H1 (cell line): ENCODE data around the gene ARHGEF11. TPM values are rescaled to one million over a fixed set of nuclear protein-coding genes. Genes with fewer than 3 reads are reported as not detected.

Source experiments
- CTCF ChIA-PET: fragments of 300-600 bp; sonication (Branson Sonifier 250); formaldehyde crosslinking; loops from one replicate; lab custom pipeline; 2021; ENCODE audit not compliant: partially characterized antibody; lab: Charles Lee
- POLR2A ChIA-PET: fragments of 300-600 bp; sonication (Branson Sonifier 250); formaldehyde crosslinking; loops from one replicate; lab custom pipeline; 2021; ENCODE audit warnings: inconsistent platforms; ENCODE audit not compliant: partially characterized antibody; lab: Charles Lee
- DNase-seq, 2 experiments: peaks; one replicate each; pipeline versions ENCODE4 v3.0.0 to v3.0.0-alpha.2; 2010 to 2022; ENCODE audit warnings: low spot score in 2 of 2, low read depth in 1 of 2, mixed read lengths in 1 of 2
- FAIRE-seq: peaks from 2 replicates; lab custom pipeline; 2011; peaks lifted over from hg19 to GRCh38; lab: Jason Lieb, UNC
- H2AFZ ChIP-seq: 2 replicates; pipeline ENCODE4 v1.8.1; 2012; ENCODE audit warnings: low read length, inconsistent platforms
- H2AK5ac ChIP-seq: 2 replicates; pipeline ENCODE4 v1.6.1; 2013; ENCODE audit warnings: low read depth, low read length
- H2BK120ac ChIP-seq: replicated peaks from 2 replicates; pipeline ENCODE3; 2013; ENCODE audit warnings: low read depth, low read length, inconsistent platforms
- H2BK12ac ChIP-seq: 2 replicates; pipeline ENCODE4 v1.6.1; 2013; ENCODE audit warnings: low read depth, low read length
- H2BK15ac ChIP-seq: 2 replicates; pipeline ENCODE4 v1.6.1; 2013; ENCODE audit warnings: low read length
- H2BK20ac ChIP-seq: 2 replicates; pipeline ENCODE4 v1.6.1; 2013; ENCODE audit warnings: low read length
- H2BK5ac ChIP-seq: 2 replicates; pipeline ENCODE4 v1.6.1; 2013; ENCODE audit warnings: low read depth, low read length
- H3K14ac ChIP-seq: 2 replicates; pipeline ENCODE4 v1.6.1; 2013; ENCODE audit warnings: inconsistent platforms; ENCODE audit not compliant: insufficient read length
- H3K18ac ChIP-seq: 2 replicates; pipeline ENCODE4 v1.6.1; 2013; ENCODE audit warnings: low read length; ENCODE audit errors: extremely low read depth
- H3K23ac ChIP-seq: 2 replicates; pipeline ENCODE4 v1.6.1; 2013; ENCODE audit warnings: inconsistent platforms; ENCODE audit not compliant: insufficient read length
- H3K23me2 ChIP-seq: 2 replicates; pipeline ENCODE4 v1.6.1; 2013; ENCODE audit warnings: low read depth, low read length
- H3K27ac ChIP-seq: 2 replicates; pipeline ENCODE4 v1.6.1; 2011; ENCODE audit warnings: low read depth, low read length, inconsistent platforms
- H3K27me3 ChIP-seq, 4 experiments: replicated peaks in 1 of 4; 1 replicate in 1 of 4; 2 replicates in 3 of 4; pipeline versions ENCODE4 v1.6.1 to v1.8.1; 2011 to 2013; ENCODE audit warnings: low read length in 3 of 4, mild to moderate bottlenecking in 3 of 4, inconsistent platforms in 2 of 4, mixed read lengths in 2 of 4, moderate library complexity in 1 of 4; ENCODE audit not compliant: control insufficient read depth in 3 of 4, insufficient read depth in 3 of 4; ENCODE audit errors: extremely low read depth in 1 of 4
- H3K36me3 ChIP-seq, 4 experiments: 2 replicates each; pipeline versions ENCODE4 v1.6.1 to v1.8.1; 2011 to 2013; ENCODE audit warnings: mild to moderate bottlenecking in 4 of 4, low read length in 3 of 4, moderate library complexity in 2 of 4, control low read depth in 1 of 4, inconsistent platforms in 1 of 4; ENCODE audit not compliant: insufficient read depth in 4 of 4, control insufficient read depth in 2 of 4
- H3K4ac ChIP-seq: replicated peaks from 2 replicates; pipeline ENCODE3; 2013; ENCODE audit warnings: low read length, low read depth, mixed read lengths, inconsistent platforms; ENCODE audit not compliant: insufficient read length
- H3K4me1 ChIP-seq, 4 experiments: replicated peaks in 1 of 4; 1 replicate in 1 of 4; 2 replicates in 3 of 4; pipeline versions ENCODE4 v1.6.1 to v1.8.1; 2011 to 2013; ENCODE audit warnings: low read length in 3 of 4, inconsistent platforms in 2 of 4, mixed read lengths in 1 of 4; ENCODE audit not compliant: insufficient read depth in 4 of 4, control insufficient read depth in 3 of 4
- H3K4me2 ChIP-seq, 2 experiments: 2 replicates each; pipeline versions ENCODE4 v1.6.1 to v1.8.1; 2011 to 2013; ENCODE audit warnings: low read depth in 2 of 2, low read length in 2 of 2, control low read depth in 1 of 2, inconsistent platforms in 1 of 2, mild to moderate bottlenecking in 1 of 2; ENCODE audit not compliant: insufficient read depth in 1 of 2
- H3K4me3 ChIP-seq, 4 experiments: fragments of 200-600, 300-600 bp in 1 of 4; sonication (generic), shearing (Covaris generic), sonication (Bioruptor Twin) in 1 of 4; 2 replicates each; pipeline versions ENCODE4 v1.5.1 to v1.8.1; 2011 to 2016; ENCODE audit warnings: low read length in 4 of 4, low read depth in 3 of 4, control low read depth in 2 of 4, inconsistent platforms in 2 of 4, mild to moderate bottlenecking in 2 of 4, mixed read lengths in 1 of 4, moderate library complexity in 1 of 4; ENCODE audit not compliant: insufficient read depth in 2 of 4; ENCODE audit errors: extremely low read depth in 1 of 4
- H3K56ac ChIP-seq: replicated peaks from 2 replicates; pipeline ENCODE3; 2013; ENCODE audit warnings: low read depth, mild to moderate bottlenecking, mixed read lengths, low read length, inconsistent platforms; ENCODE audit not compliant: insufficient read length
- H3K79me1 ChIP-seq: 2 replicates; pipeline ENCODE4 v1.6.1; 2013; ENCODE audit warnings: low read depth, low read length, control low read depth
- H3K79me2 ChIP-seq, 2 experiments: 2 replicates each; pipeline versions ENCODE4 v1.6.1 to v1.8.1; 2012 to 2013; ENCODE audit warnings: low read length in 2 of 2, mild to moderate bottlenecking in 2 of 2, inconsistent platforms in 1 of 2; ENCODE audit not compliant: insufficient read depth in 2 of 2, control insufficient read depth in 1 of 2
- H3K9ac ChIP-seq, 4 experiments: replicated peaks in 1 of 4; 1 replicate in 1 of 4; 2 replicates in 3 of 4; pipeline versions ENCODE4 v1.6.1 to v1.8.1; 2011 to 2013; ENCODE audit warnings: low read depth in 3 of 4, low read length in 3 of 4, control low read depth in 2 of 4, mild to moderate bottlenecking in 2 of 4, moderate library complexity in 2 of 4, inconsistent platforms in 1 of 4; ENCODE audit errors: extremely low read depth in 1 of 4
- H3K9me3 ChIP-seq, 2 experiments: 2 replicates each; pipeline versions ENCODE4 v1.6.1 to v1.8.1; 2012 to 2013; ENCODE audit warnings: mild to moderate bottlenecking in 2 of 2, moderate library complexity in 2 of 2, control low read depth in 1 of 2, inconsistent platforms in 1 of 2, low read depth in 1 of 2, low read length in 1 of 2, mixed read lengths in 1 of 2; ENCODE audit not compliant: insufficient read depth in 2 of 2
- H4K20me1 ChIP-seq, 2 experiments: replicated peaks in 1 of 2; 2 replicates each; pipeline versions ENCODE3 to v1.8.1; 2011 to 2013; ENCODE audit warnings: inconsistent platforms in 2 of 2, low read length in 2 of 2, mild to moderate bottlenecking in 1 of 2; ENCODE audit not compliant: insufficient read depth in 2 of 2, control insufficient read depth in 1 of 2
- H4K5ac ChIP-seq: 2 replicates; pipeline ENCODE4 v1.6.1; 2013; ENCODE audit warnings: low read length, low read depth, mixed read lengths, inconsistent platforms; ENCODE audit not compliant: insufficient read length
- H4K8ac ChIP-seq: 2 replicates; pipeline ENCODE4 v1.8.0; 2013; ENCODE audit warnings: mild to moderate bottlenecking, moderate library complexity, low read length, inconsistent platforms; ENCODE audit not compliant: insufficient read depth; ENCODE audit errors: extremely low read depth
- H4K91ac ChIP-seq: replicated peaks from 2 replicates; pipeline ENCODE3; 2013; ENCODE audit warnings: low read length, mixed read lengths, inconsistent platforms; ENCODE audit not compliant: insufficient read length
- ATF3 ChIP-seq: IDR thresholded peaks from 2 replicates; pipeline ENCODE4 v1.6.1; 2011; ENCODE audit warnings: low read depth, mild to moderate bottlenecking, low read length; ENCODE audit not compliant: insufficient read depth
- GABPA ChIP-seq: IDR thresholded peaks from 2 replicates; pipeline ENCODE4 v1.6.1; 2011; ENCODE audit warnings: mild to moderate bottlenecking, low read length, moderate library complexity, borderline replicate concordance; ENCODE audit not compliant: insufficient read depth
- KDM1A ChIP-seq: fragments of 200-600, 300-600 bp; sonication (generic); IDR thresholded peaks from 2 replicates; pipeline ENCODE4 v1.7.1; 2016; ENCODE audit warnings: mild to moderate bottlenecking, low read length, borderline replicate concordance
- POLR2A ChIP-seq, 2 experiments: IDR thresholded peaks; 1 replicate in 1 of 2; 2 replicates in 1 of 2; pipeline ENCODE4 v1.6.1; 2011; ENCODE audit warnings: low read depth in 2 of 2, low read length in 2 of 2, mild to moderate bottlenecking in 2 of 2; ENCODE audit errors: control extremely low read depth in 1 of 2
- RBBP5 ChIP-seq: IDR thresholded peaks from 2 replicates; pipeline ENCODE4 v1.7.1; 2012; ENCODE audit warnings: low read depth, mild to moderate bottlenecking, inconsistent platforms, low read length, moderate library complexity, borderline replicate concordance
- RFX5 ChIP-seq: IDR thresholded peaks from 2 replicates; pipeline ENCODE4 v1.6.1; 2011; ENCODE audit warnings: low read depth, low read length, improper control_type of control experiment, borderline replicate concordance
- TAF7 ChIP-seq: optimal IDR thresholded peaks from 2 replicates; pipeline ENCODE3; 2011; ENCODE audit warnings: low read depth, mild to moderate bottlenecking, inconsistent platforms, low read length, moderate library complexity, borderline replicate concordance
- WGBS, 2 experiments: shearing (Covaris generic) in 1 of 2; methylation state at CpG; one replicate each; pipeline versions ENCODE4 v1.1.6 to v1.1.7; 2013 to 2015; ENCODE audit warnings: low lambda C conversion rate in 2 of 2, mixed read lengths in 2 of 2, inconsistent platforms in 1 of 2, low coverage in 1 of 2, missing lambda C conversion rate in 1 of 2; ENCODE audit not compliant: insufficient replicate concordance in 2 of 2, insufficient coverage in 1 of 2, insufficient read length in 1 of 2; ENCODE audit errors: extremely low coverage in 1 of 2, missing lambda C conversion rate in 1 of 2; 5-methylcytosine and 5-hydroxymethylcytosine counted together
- polyA plus RNA-seq, 7 experiments: library from polyadenylated mRNA; depleted of rRNA in 3 of 7; stranded (reverse) in 5 of 7; unstranded in 2 of 7; fragments of >200 nt in 5 of 7; fragments of 200-250 nt in 2 of 7; gene quantifications; 1 replicate in 5 of 7; 2 replicates in 1 of 7; 4 replicates in 1 of 7; pipeline versions ENCODE4 v1.2.1 to v1.2.3, GENCODE V29; 2011 to 2013; ENCODE audit warnings: missing spikeins in 2 of 7, mixed read lengths in 2 of 7
- total RNA-seq: library from RNA; stranded (reverse); fragmentation: NEBNext Ultra II Directional; extraction: Animal tissue kit (Norgen Biotek cat#: 25700); gene quantifications from 2 replicates; pipeline ENCODE4 v1.2.1, GENCODE V29; 2021

ARHGEF11 gene
- total and polyA plus RNA-seq, 2 of the 8 experiments (the other 6 are each of a cell fraction or from before 2014, with no cell fraction given), result 19.9 to 33.1 TPM

- no peaks in the 10 kb centered on the region for H3K79me1 ChIP-seq
- no peaks in the 10 kb centered on the region for H3K79me2 ChIP-seq
- WGBS, 2 experiments, result 86% methylated on average over 5 of the region's 5 CpGs; no CpG with 5 or more reads in 1 of the 2 experiments
- no peaks in the 10 kb centered on the region for H3K23me2 ChIP-seq
- no peak overlapping the region for H3K23ac ChIP-seq
- no peak overlapping the region for H2BK5ac ChIP-seq
- no peak overlapping the region for H3K4ac ChIP-seq
- no peak overlapping the region for H2BK12ac ChIP-seq
- H3K27me3 ChIP-seq, result no peaks in the 10 kb centered on the region; a peak in 1 of 7 replicates
- H3K9ac ChIP-seq, result no peak overlapping the region
- no peak overlapping the region for H2BK15ac ChIP-seq
- no peak overlapping the region for H3K18ac ChIP-seq
- no peak overlapping the region for H2AK5ac ChIP-seq
- H3K56ac ChIP-seq, result no peak overlapping the region
- no peak overlapping the region for H4K8ac ChIP-seq
- FAIRE-seq (no peak), DNase-seq (no peak)
- no peak overlapping the region for H4K91ac ChIP-seq
- H2BK20ac ChIP-seq, result no peak overlapping the region
- ChIA-PET POLR2A (no interaction called here), CTCF (interaction anchor here (1.1 to 7.7 kb wide), 4 partner anchors 12 to 70 kb away, joined by 3 to 218 read pairs (median 21); no protein-coding TSS in a partner anchor)
- TF ChIP-seq KDM1A, result no peak
- TF ChIP-seq POLR2A (IDR thresholded peaks at IDR 0.05; ENCODE audit: control extremely low read depth in 1 of 2, low read depth in 2 of 2, low read length in 2 of 2), result no peak
- TF ChIP-seq RFX5, result no peak
- TF ChIP-seq ATF3, result no peak
- no peak for TF ChIP-seq GABPA
- TF ChIP-seq TAF7, result no peak
- TF ChIP-seq RBBP5, result no peak
- H3K27ac ChIP-seq, result no peak overlapping the region
- H2AFZ ChIP-seq, result no peak overlapping the region
- H3K4me1 ChIP-seq, result peaks cover 3 to 5% (median 4%) of the 10 kb centered on the region in 4 experiments; a peak in 4 of 7 replicates
- H3K4me2 ChIP-seq, result no peak overlapping the region
- H3K14ac ChIP-seq, result no peak overlapping the region
- no peak overlapping the region for H4K5ac ChIP-seq
- no peaks in the 10 kb centered on the region for H4K20me1 ChIP-seq
- no peaks in the 10 kb centered on the region for H3K36me3 ChIP-seq
- H3K4me3 ChIP-seq, result no peak overlapping the region
- H2BK120ac ChIP-seq, result no peak overlapping the region
- H3K9me3 ChIP-seq, result no peaks in the 10 kb centered on the region
Observed at GRCh38 chr1:157085421-157085820, 39.9 kb upstream of the ARHGEF11 start.
